HG03025 (cell line): Measurements from ENCODE around the gene ZNF747.

Experiments used
- ATAC-seq: cut with Tn5 transposase; IDR thresholded peaks from one replicate; pipeline ENCODE4 v1.9.1; 2021; ENCODE audit warnings: mild to moderate bottlenecking, moderate library complexity; ENCODE audit not compliant: unreplicated experiment, low FRiP score

Gene ZNF747

DNA sequence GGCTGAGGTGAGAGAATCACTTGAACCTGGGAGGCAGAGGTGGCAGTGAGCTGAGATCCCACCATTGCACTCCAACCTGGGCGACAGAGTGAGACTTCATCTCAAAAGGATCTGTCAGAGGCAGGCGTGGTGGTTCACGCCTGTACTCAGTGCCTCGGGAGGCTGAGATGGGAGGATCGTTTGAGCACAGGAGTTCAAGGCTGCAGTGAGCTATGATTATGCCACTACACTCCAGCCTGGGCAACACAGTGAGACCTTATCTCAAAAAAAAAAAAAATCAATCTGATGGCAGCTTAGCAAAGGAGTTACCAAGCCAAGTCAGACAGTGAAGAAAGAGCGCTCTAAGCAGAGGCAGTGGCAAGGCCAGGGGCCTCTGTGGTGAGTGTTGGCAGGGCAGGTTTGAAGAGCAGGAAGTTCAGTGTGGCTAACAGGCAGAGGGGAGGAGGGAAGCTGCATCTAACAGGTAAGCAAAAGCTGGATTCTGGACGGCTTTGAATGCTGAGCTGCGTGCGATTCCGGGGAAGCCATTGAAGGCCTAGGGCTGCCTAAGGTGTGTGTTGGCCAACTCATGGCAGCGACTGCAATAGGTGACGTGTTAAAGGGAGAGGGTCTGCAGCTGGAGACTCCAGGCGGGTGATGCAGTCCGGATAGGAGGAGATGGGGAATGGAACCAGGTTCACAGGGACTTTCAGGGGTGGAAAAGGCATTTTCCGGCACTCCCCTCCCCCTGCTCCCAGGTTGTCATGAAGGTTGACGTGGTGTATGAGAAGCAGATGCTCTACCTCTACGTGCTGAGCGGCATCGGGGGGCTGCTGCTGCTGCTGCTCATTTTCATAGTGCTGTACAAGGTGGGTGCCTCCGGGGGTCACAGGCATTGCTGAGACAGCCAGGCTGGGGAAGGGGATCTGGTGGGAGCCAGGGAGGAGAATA is 15.3 kb downstream of the ZNF747 start:
- ATAC-seq, result no peak

DNA sequence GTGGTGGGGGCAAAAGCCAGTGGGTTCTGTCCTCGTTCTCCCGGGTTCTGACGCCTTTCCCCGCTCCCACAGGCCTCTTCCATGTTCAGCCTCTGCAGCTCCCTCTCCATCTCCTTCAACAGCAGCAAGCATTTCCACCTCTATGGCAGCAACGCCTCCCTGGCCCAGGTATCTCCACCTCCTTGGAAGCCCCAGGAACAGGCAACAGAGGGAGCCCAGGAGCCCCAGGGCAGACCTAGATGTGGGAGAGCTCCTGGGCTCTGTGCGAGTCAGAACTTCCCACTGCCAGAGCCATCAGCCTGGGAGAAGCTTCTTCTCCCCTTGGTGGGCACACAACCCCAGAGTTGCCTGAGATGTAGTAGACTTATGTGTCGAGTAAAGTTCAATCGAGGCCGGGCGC is 16.1 kb downstream of the ZNF747 start:
- ATAC-seq, result no peak

GRCh38 chr16:30515275-30515674 is 19.4 kb downstream of the ZNF747 start:
- no peak for ATAC-seq

- no peak for ATAC-seq
These were observed 23.1 kb downstream of the ZNF747 start for GRCh38 chr16:30511509-30511908.

- no peak for ATAC-seq
These were observed 24.2 kb downstream of the ZNF747 start for GRCh38 chr16:30510376-30510938.

DNA sequence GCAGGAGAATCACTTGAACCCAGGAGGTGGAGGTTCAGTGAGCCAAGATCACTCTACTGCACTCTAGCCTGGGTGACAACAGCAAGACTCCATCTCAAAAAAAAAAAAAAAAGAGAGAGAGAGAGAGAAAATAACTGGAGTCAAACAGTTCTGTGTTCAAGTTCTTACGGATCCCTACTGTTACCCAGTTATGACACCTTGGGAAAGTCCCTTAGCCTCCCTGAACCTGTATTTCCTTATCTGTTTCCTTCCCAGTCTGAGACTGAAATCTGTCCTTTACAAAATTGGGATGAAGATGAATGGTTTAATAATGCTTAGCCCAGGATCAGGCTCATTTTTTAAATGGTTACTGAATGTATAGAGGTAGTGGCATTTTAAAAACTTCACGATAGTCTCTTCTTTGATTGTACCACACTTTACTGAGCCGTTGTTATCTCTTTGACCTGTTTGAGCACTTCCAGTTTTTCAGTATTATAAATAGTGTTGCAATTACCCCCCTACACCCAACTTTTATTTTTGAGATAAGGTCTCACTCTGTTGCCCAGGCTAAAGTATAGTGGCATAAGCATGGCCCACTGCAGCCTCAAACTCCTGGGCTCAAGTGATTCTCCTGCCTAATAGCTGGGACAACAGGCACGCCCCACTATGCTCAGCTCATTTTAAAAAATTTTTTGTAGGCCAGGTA is 25.4 kb downstream of the ZNF747 start:
- no peak for ATAC-seq

GRCh38 chr16:30503403-30504296 is 31.0 kb downstream of the ZNF747 start:
- ATAC-seq, result no peak

GRCh38 chr16:30499284-30499683 is 35.4 kb downstream of the ZNF747 start:
- ATAC-seq, result no peak

- no peak for ATAC-seq
These were observed 39.9 kb downstream of the ZNF747 start for GRCh38 chr16:30494709-30495108.

DNA sequence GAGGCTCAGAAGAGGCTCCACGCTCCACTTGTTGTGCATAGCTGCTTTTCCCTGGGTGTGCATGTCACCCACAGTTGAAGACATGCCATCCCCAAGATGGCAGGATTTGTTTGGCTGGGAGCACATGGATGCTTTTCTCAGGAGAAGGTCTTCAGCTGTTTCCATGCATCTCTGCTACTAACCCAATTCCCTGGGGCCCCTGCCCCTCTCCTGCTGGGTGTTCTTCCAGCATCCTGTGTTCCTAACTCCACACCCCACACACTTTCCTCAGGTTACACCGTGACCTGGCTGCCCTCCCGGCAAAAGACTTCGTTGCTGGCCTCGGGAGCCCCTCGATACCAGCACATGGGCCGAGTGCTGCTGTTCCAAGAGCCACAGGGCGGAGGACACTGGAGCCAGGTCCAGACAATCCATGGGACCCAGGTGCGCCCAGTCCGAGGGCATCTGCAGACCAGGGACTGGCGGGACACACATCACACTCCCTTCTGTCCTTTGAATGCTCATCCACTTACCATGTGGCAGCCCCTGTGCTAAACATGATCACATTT is 40.6 kb downstream of the ZNF747 start:
- ATAC-seq, result no peak

- ATAC-seq, result no peak
These were observed 42.8 kb downstream of the ZNF747 start for GRCh38 chr16:30491744-30492308.

- no peak for ATAC-seq
These were observed 43.4 kb downstream of the ZNF747 start for GRCh38 chr16:30491229-30491628.

DNA sequence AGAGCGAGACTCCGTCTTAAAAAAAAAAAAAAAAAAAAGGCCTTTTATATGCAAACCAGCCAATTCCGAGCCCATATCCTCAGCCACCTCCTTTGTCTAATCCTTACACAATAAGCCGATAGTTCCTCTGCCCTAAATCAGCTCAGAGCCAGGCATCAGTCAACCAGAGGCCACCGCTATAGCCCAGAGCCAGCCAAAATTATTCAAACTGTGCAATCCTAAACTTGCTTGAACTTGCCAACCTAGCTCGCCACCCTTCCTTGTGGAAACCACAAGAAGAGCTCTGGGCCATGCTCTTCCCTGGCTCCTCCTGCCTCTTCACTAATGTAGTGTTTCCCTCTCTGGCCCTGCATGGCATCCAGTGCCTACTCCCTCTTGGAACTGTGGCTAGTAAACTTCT is 44.4 kb downstream of the ZNF747 start:
- ATAC-seq, result no peak

GRCh38 chr16:30488764-30489605 is 45.7 kb downstream of the ZNF747 start:
- ATAC-seq, result no peak

DNA sequence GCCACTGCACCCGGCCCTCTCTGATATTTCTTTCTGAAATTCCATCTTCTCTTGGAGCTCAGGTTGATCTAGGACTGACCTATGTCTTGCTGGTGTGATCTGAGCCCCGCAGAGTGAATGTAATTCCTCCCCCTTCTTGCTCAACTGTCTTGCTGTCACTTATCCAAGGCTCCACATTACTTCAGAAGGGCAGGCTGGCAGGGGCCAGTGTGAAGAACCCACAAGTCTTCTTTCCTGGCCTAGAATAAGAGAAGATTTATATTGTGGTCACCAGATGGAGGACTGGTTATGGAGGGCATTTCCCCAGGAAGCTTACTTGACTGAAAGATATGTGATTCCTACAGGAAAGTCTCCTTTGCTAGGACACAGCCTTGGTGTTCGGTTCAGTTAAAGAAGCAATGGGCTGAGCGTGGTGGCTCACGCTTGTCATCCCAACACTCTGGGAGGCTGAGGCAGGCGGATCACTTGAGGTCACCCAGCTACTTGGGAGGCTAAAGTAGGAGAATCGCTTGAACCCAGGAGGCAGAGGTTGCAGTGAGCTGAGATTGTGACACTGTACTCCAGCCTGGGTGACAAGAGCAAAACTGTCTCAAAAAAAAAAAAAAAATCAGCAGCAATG is 48.7 kb downstream of the ZNF747 start:
- ATAC-seq, result no peak

DNA sequence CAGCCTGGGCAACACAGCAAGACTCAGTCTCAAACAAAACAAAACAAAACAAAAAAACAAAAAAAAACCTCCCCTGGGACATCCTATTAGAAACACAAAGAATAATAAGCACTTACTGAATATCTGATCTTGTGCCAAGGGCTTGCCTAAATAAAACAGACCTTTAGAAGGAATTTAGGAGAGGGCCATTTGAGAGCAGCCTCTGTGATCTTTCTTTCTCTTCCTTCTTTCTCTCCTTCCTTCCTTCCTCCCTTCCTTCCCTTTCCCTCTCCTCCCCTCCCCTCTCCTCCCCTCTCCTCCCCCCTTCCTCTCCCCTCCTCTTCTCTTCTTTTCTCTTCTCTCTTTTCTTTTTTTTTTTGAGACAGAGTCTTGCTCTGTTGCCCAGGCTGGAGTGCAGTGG is 49.8 kb downstream of the ZNF747 start:
- ATAC-seq, result no peak

- no peak for ATAC-seq
These were observed 52.3 kb downstream of the ZNF747 start for GRCh38 chr16:30482366-30482765.

DNA sequence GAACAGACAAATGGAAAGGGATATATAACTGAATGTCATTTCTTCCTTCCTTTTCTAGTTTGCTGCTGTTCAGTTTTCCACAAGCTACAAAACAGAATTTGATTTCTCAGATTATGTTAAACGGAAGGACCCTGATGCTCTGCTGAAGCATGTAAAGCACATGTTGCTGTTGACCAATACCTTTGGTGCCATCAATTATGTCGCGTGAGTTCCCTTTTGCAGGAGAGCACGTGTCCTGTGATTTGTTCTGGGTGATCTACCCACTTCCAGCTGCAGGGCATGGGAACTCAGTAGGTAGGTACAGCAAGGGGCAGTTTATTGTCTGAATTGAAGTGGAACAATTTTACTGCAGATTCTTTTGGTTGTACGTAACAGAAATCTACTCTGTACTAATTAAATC is 53.3 kb downstream of the ZNF747 start:
- no peak for ATAC-seq
